Measurements from ENCODE around the gene IGSF8.
A peak's percentile ranks its signal among the peaks of the same experiment; 100 is the strongest.

The IGSF8 gene

GRCh38 chr1:160098852-160099561 lies 588 bp upstream of the IGSF8 start:
- no peak for TF ChIP-seq CTCF (IDR thresholded peaks at IDR 0.05; ENCODE audit: low read depth, low read length, missing control alignments)
- peak overlapping the region; percentile 47 for H3K4me3 ChIP-seq (ENCODE audit: low read depth, low read length)
- DNase-seq (ENCODE audit: low read depth) = peak; percentile 71

DNA sequence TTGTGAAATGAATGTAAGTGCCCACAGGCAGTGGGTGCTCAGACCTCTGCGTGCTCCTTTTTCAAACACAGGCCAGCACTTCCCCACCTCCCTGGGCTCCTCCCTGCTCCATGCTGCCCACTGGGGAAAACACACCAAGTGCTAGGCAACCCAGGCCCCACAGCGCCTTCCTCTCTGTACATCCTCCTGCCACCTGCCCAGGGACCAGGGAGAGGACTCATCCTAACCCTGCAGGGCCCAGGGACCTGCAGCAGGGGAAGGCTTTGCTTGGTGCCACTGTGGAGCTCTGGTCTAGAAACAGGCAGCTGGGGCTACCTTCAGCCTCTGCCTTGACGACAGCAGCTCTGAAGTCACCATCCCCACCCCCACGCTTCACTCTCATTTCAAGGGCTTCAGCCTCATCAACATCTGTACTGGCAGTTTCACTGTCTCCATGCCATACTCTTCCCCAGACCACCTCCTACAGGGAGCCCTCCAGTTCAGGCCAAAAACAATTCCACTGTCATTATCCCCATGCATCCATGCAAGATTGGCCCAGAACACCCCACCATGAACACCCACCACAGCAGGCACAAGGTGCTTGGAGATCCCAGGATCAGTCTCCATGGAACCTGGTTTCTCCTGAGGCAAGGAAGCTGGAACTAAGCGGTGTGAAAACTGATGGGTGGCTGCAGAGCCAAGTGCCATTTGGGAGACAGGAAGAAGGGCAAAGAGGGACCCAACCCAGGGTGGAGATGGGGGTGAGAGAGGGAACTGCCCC lies 1.1 kb downstream of the IGSF8 start:
- TF ChIP-seq CTCF (IDR thresholded peaks at IDR 0.05; ENCODE audit: low read depth, low read length, missing control alignments) = no peak
- no peak for DNase-seq (ENCODE audit: low read depth)
- H3K4me3 ChIP-seq (ENCODE audit: low read depth, low read length) = peak overlapping the region; percentile 79

DNA sequence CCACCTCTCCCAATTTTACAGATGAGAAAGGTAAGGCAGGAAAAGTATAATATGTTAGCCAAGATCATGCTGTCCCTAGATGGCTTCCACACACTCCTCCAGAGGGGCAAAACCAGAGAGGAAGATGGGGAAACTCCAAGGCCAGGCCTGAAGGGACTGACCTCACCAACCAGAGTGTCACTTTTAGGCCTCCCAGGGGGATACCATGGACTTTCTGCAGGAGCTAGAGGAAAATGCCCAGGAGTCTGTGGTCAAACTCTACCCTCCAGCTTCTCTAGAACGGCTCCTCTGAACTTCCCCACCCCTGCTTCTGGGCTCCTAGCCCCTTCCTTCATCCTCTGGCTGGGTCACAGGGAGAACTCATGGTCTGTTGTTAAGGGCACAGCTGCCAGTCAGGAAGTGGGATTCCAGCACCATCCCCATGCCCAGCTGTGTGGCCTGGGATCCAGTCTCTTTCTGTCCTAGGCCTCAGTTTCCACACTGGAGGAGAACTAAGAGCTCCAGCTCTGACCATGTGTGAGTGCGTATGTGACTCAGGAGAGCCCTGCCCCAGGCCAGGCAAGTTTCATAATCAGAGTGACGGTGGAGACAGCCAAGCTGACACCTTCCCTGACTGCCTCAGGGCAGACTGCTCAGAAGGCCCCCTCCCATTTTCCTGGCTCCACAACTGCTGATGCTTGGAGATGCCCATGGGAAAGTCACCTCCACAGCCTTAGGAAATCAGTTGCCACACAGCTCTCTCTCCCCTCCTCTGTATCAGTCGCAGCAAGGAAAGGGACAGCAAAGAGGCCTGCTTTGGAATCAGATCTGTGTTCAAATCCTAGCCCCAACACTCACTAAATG lies 1.9 kb downstream of the IGSF8 start:
- no peak overlapping the region for H3K4me3 ChIP-seq (ENCODE audit: low read depth, low read length)
- TF ChIP-seq CTCF (IDR thresholded peaks at IDR 0.05; ENCODE audit: low read depth, low read length, missing control alignments) = no peak

DNA sequence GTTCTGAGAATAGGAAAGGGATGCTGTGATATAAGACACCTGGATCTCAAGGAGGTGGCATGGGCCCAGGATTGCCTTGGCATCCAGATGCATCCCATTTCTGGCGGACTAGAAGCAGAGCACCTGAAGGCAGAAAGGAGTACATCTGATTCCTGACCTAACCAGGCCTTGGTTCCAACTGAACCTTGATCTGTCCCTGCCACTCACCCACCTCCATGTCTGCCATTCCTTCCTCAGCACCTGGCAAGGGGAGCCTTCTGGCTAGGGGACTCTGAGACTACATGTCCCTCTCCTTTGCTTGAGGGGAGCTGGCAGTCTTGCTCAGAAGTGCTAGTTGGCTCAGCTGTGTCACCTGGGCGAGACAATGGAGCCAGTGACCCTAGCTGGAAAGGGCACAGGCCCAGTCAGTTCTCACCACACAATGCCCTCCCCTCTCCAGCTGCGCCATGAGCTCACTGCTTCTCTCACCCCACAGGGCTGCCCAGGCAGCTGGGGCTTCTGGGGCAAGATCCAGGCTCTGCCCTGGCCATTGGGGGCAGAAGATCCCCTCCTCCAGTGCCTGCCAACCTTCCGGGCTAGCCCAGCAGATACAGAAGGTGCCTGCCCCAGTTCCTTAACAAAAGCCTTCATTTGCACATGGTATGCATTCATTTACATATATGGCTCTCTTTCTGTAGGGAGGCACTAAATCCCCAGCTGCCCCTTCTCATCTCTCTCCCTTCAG lies 2.9 kb downstream of the IGSF8 start:
- no peak for DNase-seq (ENCODE audit: low read depth)
- no peak for TF ChIP-seq CTCF (IDR thresholded peaks at IDR 0.05; ENCODE audit: low read depth, low read length, missing control alignments)
- no peak overlapping the region for H3K4me3 ChIP-seq (ENCODE audit: low read depth, low read length)

More for the DNA sequence above, 1.9 kb downstream of the IGSF8 start:
- no peak for DNase-seq (ENCODE audit: low read depth)

DNA sequence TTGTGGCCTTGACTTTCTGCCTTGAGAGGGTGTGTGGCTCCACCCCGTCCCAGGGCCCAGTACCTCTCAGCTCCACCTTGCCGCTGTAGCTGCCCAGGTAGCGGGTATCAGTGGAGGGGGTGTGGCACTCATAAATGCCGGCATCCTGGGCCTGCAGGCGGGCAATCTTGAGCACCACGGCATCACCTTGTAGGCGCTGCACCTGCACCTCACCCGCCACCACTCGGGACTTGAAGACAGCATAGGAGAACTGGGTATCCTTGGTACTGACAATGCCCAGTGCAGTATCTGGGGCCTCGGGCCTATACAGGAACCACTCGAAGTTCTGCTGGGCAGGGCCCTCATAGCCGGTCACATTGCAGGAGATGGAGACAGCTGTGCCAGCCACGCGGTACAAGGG lies 3.6 kb downstream of the IGSF8 start:
- TF ChIP-seq CTCF (IDR thresholded peaks at IDR 0.05; ENCODE audit: low read depth, low read length, missing control alignments) = no peak
- no peak for DNase-seq (ENCODE audit: low read depth)

DNA sequence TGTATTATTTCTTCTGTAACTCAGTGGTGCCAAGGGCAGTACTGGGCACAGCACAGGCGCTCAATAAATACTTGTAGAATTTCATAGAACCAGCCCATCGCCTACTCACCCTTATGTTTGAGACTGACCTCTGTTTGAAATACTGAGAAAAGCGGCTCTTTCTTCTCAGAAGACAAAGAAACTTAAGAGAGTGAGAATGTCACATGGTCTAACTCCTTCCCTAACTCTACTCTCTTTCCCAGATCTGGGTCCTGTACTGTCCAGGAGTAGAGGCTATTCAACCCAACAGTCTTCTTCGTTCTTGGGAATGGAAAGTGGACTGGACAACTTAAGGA lies 4.2 kb downstream of the IGSF8 start:
- DNase-seq (ENCODE audit: low read depth) = no peak
- TF ChIP-seq CTCF (IDR thresholded peaks at IDR 0.05; ENCODE audit: low read depth, low read length, missing control alignments) = no peak
- no peak overlapping the region for H3K4me3 ChIP-seq (ENCODE audit: low read depth, low read length)

More for the DNA sequence above, 3.6 kb downstream of the IGSF8 start:
- H3K4me3 ChIP-seq (ENCODE audit: low read depth, low read length) = no peak overlapping the region
